GM15510 (cell line): ENCODE data around the gene TBATA.

ENCODE experiments used
- POLR2A ChIP-seq: IDR thresholded peaks from 3 replicates; pipeline ENCODE4 v1.6.1; 2011; ENCODE audit warnings: borderline replicate concordance; ENCODE audit not compliant: insufficient read length; ENCODE audit errors: extremely low read depth

Gene TBATA

DNA sequence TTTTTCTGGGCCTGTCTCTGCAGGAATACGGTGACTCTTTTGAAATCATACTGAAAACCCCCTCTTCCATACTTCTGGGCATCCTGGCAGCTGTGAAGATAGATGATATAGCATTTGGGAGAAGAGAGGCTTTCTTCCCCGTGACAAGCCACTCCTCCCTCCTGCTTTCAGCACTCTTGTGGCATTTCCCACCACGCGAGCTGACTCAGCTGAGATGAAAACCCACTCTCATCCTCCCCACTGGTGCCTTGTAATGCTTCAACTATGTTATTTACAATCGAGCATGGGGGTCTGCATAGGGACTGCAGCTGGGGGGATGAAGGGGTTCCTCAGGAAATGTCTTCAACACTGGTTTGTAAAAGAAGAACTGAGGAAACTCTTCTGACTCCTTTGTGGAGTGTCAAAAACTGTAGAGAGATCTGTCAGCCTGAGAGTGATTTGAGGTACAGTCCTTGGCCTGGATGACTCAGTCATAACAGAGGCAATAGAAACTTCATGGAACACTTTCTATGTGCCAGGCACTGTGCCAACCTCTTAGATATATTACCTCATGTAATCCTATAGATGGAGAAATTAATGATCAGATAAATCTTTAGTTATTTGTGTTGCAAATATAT, 1.7 kb upstream of the TBATA start:
- no peak for TF ChIP-seq POLR2A

DNA sequence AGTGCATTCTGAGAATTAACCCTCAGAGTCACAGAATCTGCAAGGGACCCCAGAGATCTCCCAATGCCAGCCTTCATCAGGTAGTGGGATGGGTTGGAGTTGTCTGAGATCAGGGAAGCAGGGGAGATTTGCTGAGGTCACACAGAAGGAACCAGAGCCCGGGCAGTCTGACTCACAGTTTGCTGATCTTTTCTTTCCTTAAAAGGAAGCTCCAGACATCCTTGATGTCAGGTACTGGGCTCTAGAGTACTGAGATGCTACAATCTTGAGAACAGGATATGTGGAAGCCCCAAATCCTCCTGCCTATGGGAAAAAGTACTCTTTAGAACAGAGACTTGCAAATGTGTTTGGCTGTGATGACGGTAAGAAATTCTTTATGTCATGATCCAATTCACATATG, 706 bp downstream of the TBATA start:
- TF ChIP-seq POLR2A, result no peak

DNA sequence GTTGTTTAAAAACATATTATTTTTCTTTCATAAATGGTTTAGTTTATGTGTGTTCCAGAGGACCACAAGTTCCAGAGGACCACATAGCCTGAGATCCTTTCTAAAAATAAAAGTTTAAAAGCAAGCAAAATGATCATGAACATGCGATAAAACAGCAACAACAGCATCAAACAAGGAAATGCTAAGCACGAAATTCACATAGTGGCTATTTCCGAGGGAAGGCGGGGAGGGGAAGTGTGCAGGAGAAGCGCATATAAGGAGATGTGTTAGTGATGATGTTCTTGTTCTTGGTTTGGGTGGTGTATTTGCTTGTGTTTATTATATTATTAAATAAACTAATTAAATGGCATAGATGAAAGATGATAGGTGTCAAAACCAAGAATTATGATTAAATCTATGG, 1.2 kb downstream of the TBATA start:
- no peak for TF ChIP-seq POLR2A

DNA sequence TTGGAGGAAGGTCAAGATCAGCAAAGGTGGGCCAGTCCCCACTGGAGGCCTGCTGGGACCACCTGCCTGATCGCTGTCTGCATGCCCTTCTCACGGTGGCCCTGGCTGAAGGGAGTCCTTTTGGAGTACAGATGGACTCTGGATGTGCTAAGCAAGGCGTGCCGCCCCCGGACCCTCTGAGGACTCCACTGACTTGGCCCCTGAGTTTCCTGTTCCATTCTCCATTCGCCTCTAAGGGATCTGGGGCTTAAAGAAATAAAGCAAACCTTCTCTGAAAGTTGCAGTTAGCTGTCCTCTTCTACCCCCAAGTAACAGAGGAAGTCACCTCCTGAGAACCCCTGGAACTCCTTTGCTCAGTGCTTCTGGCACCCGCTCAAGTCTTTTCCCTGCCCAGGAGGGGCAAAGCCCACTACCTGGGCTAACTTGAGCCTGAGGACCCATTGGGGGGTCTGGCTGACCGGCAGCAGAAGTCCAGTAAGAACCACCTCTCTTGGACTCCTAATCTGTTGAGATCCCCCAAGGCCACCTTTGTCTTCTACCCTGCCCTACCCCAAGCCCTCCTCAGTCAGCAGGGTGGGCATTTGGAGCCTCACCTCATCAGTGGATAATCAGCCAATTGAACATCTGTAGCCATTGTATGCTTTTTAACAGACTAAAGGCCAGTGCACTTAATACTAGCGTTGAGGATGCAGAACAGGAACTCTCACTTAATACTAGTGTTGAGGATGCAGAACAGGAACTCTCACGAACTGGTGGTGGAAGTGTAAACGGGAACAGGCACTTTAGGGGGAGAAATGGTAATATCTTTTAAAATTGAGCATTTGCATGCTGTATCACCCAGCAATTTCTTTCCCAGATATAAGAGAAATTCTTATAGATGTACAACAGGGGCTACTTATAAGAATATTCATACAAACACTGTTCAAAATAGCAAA, 2.2 kb downstream of the TBATA start:
- TF ChIP-seq POLR2A, result no peak

DNA sequence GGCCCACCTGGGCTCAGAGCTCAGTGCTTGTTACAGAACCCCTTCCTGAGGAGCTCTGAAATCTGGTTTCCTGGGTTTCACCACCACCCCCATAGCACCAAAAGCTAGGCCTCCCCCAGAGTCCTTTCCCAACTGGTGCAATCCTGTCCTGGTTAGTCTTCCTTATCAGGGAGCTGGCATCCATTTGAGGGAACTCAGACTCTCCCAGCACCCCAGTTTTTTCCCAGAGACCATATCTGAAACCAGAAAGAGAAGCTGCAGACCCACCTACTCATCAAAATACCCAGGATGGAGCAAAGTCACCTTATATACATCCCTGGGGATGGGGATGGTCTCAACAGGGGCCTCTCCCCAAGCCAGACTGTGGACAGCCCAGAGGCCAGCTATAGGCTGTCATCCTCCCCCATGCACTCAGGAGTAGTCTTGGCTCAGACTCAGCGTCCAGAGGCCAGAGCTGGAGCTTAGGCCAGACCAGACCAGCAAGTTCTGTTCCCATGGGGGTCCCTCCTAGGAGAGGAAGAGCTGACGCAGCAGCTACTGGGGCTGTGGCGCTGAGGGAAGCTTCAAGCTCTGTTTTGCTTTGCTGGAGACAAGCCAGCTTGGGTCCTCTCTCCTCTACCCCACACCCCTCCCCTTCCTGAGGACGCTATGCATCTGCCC, 3.0 kb downstream of the TBATA start:
- TF ChIP-seq POLR2A, result no peak

DNA sequence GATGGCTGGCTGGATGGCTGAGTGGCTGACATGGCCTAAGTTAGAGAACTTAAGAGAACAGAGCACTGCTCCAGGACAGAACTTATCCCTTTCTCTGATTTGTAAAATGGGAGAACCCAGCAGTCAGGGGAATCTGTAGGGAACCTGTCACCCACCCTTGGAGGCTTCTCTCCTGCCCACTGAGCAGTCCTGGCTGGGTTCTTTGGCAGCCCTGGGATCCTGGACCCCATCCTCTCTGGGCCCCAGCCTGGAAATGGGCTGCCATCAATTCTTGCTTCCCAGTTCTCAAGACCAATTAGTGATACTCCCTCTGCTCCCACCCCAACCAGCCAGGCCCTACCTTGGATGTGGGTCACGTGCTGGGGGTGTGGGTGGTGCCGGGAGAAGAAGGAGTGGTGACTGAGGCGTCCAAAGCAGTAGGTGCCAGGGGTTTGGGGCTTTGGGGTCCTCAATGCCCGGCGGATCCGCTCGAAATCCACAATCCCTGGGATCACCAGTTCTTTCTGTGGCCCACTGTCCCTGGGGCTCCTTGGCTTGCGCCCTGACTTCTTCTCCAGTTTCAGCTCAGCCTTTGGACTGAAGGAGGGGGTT, 3.6 kb downstream of the TBATA start:
- TF ChIP-seq POLR2A, result no peak

DNA sequence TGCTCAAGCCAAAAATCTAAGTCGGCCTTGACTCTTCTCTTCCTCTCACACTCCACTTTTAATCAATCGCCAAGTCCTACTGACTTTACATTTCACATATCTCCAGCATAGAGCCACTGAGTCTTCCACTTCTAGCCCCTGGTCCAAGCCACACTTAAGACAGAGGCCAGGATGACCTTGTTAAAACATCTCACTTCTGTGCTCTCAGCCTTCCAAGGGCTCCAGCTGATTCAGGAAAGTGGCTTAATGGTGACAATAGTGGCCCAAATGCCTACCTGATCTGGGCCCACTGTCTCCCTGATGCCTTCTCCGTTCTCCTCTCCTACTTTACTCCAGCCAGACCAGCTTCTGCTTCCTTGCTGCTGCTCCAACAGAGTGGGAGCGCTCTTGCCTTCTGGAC, 4.4 kb downstream of the TBATA start:
- no peak for TF ChIP-seq POLR2A

DNA sequence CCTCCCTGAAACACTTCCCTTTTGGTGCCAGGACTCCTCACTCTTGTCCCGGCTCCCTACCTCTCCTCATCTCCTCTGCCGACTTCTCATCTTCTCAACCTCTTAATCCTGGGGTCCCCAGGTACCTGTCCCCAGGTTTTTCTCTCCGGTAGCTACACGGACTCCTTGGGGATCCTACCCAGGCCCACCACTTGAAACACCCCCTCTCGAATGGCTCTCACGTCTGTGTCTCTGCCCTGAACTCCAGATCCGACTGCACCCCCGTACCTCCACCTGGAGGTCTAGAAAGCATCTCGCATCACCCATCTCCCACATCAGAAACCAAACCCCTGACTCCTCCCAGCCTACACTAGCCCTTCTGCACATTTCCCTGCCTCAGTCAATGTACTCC, 4.8 kb downstream of the TBATA start:
- no peak for TF ChIP-seq POLR2A

DNA sequence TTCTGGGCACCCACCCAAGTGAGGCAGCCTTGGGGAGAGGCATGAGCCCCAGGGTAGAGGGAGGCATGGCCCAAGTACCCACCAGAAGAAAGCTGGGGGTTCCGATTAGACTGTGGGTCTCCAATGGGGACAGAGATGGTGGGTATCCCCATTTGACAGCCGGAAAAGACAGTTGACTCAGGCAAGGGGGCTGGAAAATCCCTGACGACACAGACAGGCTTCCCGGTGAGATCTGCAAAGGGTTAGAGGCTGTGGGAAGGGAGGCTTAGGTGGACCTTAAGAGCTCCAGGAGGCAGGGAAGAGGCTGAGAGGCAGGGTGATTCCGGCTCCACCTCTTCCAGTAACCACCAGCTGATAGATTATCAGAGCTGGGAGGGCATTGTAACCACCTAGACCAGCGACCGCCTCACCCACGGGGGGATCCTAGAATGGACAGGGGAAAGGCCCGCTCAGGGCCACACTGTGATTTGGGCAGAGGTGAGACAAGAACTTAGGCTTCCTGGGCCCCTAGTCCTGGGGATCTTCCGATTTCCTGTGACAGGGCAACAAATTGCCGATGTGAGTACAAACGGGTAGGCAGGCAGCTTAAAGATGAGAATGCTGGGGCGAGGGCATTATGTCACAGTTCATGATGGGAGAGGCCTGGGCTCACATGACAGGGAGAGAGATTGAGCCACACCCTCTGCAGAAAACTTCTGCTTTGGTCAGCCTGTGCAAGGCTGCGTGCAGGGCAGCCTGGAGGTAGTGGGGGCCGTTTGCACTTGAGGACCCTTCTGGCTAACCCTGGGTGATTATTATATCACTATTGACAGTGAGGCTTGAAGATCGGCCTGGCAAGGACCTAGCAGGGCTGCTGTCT, 5.4 kb downstream of the TBATA start:
- TF ChIP-seq POLR2A, result no peak

DNA sequence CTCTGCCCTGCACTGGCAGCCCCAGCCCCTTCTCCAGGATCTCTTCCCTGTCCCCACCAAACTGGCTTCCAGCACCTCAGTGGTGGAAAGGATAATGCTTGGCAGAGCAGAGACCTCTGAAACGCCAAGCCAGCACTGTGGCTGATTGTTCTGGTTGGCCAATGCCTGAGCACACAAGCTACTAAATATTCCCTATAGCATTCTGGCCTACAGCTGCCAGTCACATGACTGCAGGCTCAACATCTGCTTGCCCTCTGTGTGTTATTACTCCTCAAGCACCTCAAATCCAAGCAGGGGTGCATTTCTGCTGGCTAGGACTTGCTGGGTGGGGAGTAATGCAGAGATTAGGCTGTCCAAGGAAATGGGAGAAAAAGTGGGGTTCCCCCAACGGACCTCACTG, 6.1 kb downstream of the TBATA start:
- TF ChIP-seq POLR2A, result no peak

DNA sequence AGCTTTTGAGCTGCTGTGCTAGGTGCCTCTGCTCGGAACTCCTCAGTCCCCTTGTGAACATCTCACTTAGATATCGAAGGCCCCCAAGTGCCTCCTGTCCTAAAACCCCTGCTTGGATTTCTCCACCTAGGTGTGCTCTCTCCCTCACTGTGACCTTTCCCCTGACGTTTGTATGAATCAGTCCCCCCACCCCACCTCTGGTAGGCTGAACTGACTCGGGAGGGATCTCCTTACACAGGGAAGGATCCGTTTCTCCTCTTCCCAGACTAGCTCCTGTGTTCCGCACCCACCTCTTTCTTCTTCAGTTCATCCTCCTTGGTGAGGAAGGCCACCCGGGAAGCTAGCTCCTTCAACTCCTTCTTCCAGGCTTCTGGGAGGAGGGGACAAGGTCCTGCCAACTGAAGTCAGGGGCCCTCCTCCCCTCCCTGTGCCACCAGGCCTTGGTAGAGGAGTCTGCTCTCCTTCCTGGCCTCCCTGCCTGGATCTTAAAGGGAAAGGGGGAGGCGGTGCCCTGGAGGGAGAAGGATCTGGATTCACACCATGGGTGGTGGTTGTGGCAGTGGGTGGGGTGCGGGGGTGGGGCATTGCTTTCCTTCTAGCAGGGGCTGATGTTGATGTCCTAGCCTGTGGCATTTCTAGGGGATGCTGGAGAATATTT, 6.8 kb downstream of the TBATA start:
- no peak for TF ChIP-seq POLR2A

DNA sequence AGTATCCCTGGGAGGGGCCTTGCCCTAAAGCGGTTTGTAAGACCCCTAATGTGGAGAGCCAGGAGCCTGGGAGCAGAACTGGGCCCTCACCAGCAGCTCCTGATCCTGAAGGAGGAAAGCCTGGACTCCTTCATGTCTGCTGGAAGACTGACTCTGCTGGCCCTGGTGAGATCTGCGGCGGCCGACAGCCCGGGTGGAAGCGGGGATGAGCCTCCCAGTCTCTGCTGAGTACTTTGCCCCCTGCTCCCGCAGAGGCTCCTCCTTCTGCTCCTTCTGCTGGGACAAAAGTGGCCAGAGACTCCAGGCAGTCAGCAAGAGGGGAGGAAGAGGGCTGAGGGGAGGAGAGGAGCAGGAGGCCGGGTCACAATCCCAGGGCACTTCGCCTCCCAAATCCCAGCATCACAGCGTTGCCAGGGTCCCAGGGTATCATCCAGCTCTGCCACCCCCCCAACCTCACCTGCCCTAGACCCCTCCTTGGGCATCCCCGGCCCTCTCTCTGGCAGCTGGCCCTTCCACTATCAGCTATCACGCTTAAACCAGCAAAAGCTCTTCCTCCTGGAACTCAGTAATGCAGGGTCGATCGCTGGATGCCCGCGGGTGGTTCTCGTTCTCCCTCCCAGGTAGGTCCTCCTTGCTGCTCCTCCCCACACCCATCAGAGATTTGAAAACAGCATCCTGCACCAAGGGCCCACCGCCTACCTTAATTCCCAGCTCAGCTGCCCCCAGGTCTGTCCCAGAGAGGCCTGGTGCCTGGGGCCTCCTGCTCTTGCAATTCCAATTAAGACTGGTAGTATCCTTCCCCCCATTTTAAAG, 7.9 kb downstream of the TBATA start:
- TF ChIP-seq POLR2A, result no peak

DNA sequence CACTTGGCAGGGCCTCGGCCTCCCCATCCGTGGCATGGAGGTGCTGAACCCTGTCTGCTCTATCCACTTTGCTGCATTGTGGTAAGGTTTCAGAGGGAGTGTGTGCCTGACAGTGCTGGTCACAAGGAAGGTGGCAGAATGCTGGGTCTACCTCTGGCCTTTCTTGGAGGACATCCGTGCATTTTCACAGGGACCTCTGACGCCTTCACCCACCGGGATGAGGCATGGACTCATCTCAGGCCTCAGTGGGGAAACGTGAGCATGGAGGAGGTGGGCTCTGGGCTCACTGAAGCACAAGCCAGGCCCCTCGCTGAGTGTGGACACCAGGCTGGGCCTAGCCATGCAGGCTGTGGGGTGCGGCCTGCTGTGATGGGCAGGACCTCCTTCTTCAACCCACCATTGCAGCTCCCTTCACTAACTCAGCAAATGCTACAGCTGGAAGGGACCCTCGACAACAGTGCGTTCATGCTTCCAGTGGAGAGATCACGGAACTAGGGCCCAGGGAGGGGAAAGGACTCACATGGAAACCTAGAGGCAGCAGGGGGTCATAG, 8.6 kb downstream of the TBATA start:
- no peak for TF ChIP-seq POLR2A

DNA sequence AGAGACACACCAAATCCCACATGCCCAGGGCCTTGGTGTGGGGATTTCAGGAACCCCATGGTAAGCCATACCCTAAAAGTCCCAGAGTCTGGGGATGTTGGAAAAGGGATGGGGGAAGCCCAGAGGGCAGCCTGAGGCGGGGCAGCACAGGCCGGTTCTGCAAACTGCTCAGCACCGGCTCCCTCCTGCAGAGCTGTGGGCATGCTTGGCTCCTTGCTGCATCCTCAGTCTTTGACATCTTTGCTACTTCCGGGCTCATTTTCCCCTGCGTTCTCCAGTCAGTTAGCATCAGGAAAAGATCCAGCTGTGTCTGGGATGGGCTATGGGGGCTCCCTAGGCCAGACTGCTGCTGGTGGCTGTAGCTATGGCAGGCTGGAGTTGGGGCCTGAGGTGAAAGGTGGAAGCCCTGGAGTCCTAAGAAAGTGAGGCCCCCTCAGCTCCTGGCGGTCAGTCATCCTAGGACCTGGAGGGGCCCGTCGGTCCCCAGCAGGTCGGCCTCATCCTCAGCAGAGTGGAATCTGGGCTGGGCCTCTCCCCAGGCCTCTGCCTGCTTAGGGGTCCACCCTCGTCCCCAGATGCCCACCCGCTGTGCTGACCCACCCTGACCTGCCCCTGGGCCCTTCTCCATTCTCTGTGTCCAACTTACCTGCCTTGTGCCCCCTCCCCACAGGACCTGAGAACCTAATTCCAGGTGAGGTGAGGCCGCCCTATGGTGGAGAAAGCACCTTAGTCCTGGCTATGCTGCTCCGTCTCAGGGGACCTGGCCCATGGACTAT, 9.3 kb downstream of the TBATA start:
- TF ChIP-seq POLR2A, result no peak
